ENCODE measurements around the gene CYP20A1. TPM values are rescaled to one million over a fixed set of nuclear protein-coding genes. Genes with fewer than 3 reads are reported as not detected.
A peak's percentile ranks its signal among the peaks of the same experiment; 100 is the strongest.
"Not testable (repeated sequence)": the region's sequence is repeated elsewhere in the genome, so short reads cannot be mapped to it uniquely, and the experiment has no call there.

Gene CYP20A1
- polyA plus RNA-seq, 1 experiment = 7.7 TPM

DNA sequence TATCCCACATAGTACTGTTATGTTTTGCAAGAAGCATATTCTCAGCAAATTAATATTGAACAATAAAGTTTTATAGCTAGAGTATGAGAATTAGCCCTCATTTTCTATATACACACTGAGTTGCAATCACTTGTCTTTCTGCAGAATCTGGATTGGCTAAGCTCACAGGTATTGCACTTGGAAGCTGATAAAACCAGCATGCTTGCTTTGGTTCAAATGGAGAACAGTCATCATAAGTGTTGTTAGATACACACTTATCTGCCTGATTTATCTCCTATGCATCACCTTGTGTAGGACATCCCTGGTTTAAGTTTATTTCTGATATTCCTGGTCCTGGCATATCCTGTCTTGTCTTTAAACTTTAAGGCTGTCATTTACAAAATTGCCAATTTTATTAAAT, 38.0 kb upstream of the CYP20A1 start:
- no peak for TF ChIP-seq CTCF (IDR thresholded peaks at IDR 0.05; ENCODE audit: insufficient read depth, low read depth, low read length)
- Histone ChIP-seq H3K36me3 (ENCODE audit: control insufficient read depth, insufficient read depth, low read length) (peaks cover 2% of the 10 kb centered on the region; the same call in 1 of the 2 replicates), H3K27me3 (ENCODE audit: control insufficient read depth, insufficient read depth, low read length) (no peaks in the 10 kb centered on the region), H3K4me3 (ENCODE audit: low read depth, low read length) (no peak overlapping the region)
- POLR2A ChIA-PET = no interaction called here
- CTCF ChIA-PET = interaction anchor here (0.6 to 0.7 kb wide), 2 partner anchors 8 to 448 kb away, joined by 3 to 4 read pairs; no protein-coding TSS in a partner anchor
- DNase-seq (ENCODE audit: low read depth) = no peak

DNA sequence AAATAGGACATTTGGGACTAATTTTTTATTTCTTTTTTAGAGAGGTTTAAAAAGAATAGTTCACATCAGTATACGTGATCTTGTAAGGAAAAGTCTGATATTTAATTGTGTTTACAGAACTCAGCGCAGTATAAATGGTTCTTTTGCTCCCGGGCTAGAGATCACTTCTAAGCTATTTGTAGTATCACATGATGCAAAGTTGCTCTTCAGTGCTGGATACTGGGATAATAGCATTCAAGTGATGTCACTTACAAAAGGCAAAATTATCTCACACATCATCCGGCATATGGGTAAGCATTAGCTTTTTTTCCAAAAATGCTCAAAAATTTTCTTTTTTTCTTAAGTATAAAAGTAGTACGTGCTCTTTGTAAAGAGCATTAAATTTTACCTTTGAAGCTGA, 37.4 kb upstream of the CYP20A1 start:
- TF ChIP-seq CTCF (IDR thresholded peaks at IDR 0.05; ENCODE audit: insufficient read depth, low read depth, low read length) = no peak
- H3K4me3 ChIP-seq (ENCODE audit: low read depth, low read length) = no peak overlapping the region
- H3K27me3 ChIP-seq (ENCODE audit: control insufficient read depth, insufficient read depth, low read length) = no peaks in the 10 kb centered on the region
- H3K36me3 ChIP-seq (ENCODE audit: control insufficient read depth, insufficient read depth, low read length) = peaks cover 2% of the 10 kb centered on the region; the same call in 1 of the 2 replicates
- CTCF ChIA-PET = interaction anchor here (0.6 to 0.7 kb wide), 2 partner anchors 9 to 933 kb away, joined by 4 read pairs; no protein-coding TSS in a partner anchor
- DNase-seq (ENCODE audit: low read depth) = peak; percentile 28
- POLR2A ChIA-PET = no interaction called here

DNA sequence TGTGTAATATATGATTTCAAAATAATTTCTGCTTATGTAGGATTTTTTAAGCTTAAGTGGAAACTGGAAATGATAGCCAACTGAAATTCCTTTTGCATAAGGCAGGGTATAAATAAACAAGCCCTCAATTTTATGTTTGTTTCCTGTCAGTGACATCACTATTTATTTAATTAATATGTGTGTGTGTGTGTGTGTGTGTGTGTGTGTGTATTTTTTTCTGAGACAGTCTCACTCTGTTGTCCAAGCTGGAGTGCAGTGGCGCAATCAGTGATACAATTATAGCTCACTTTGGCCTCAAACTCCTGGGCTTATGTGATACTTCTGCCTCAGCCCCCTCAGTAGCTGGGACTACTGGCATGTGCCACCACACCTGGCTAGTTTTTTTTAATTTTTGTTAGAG, 29.3 kb upstream of the CYP20A1 start:
- CTCF ChIA-PET = interaction anchor here (1.4 kb wide), 1 partner anchor 243 kb away, joined by 4 read pairs; no protein-coding TSS in a partner anchor
- H3K36me3 ChIP-seq (ENCODE audit: control insufficient read depth, insufficient read depth, low read length) = peaks cover 3% of the 10 kb centered on the region
- POLR2A ChIA-PET = interaction anchor here (0.6 kb wide), 1 partner anchor 54 kb away, joined by 6 read pairs; no protein-coding TSS in a partner anchor
- TF ChIP-seq CTCF (IDR thresholded peaks at IDR 0.05; ENCODE audit: insufficient read depth, low read depth, low read length) = no peak
- no peaks in the 10 kb centered on the region for H3K27me3 ChIP-seq (ENCODE audit: control insufficient read depth, insufficient read depth, low read length)
- H3K4me3 ChIP-seq (ENCODE audit: low read depth, low read length) = no peak overlapping the region
- DNase-seq (ENCODE audit: low read depth) = no peak

GRCh38 chr2:203225423-203226039, 13.3 kb upstream of the CYP20A1 start:
- ChIA-PET CTCF (interaction anchor here (0.6 to 3.5 kb wide), 13 partner anchors 9 to 673 kb away, joined by 3 to 20 read pairs (median 3); partner anchors contain the start of gene CYP20A1), POLR2A (no interaction called here)
- Histone ChIP-seq H3K36me3 (ENCODE audit: control insufficient read depth, insufficient read depth, low read length) (0 out of 2 replicates have a peak, but pooled peaks cover 2% of the 10 kb centered on the region), H3K27me3 (ENCODE audit: control insufficient read depth, insufficient read depth, low read length) (no peaks in the 10 kb centered on the region), H3K4me3 (ENCODE audit: low read depth, low read length) (no peak overlapping the region)
- TF ChIP-seq CTCF (IDR thresholded peaks at IDR 0.05; ENCODE audit: insufficient read depth, low read depth, low read length) = peak; percentile 65
- no peak for DNase-seq (ENCODE audit: low read depth)

DNA sequence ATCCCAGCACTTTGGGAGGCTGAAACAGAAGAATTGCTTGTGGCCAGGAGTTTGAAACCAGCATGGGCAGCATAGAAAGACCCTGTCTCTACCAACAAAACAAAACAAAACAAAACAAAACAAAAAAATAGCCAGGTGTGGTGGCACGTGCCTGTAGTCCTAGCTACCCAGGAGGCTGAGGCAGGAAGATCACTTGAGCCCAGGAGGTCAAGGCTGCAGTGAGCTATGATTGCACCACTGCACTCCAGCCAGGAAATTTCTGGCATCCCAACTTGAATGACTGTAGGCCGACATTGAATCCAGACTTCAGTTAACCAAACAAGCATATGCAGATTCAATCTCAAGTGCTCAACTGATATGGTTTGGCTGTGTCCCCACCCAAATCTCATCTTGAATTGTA, 9.1 kb upstream of the CYP20A1 start:
- H3K27me3 ChIP-seq (ENCODE audit: control insufficient read depth, insufficient read depth, low read length); H3K36me3 ChIP-seq (ENCODE audit: control insufficient read depth, insufficient read depth, low read length); H3K4me3 ChIP-seq (ENCODE audit: low read depth, low read length); DNase-seq (ENCODE audit: low read depth); POLR2A ChIA-PET: not testable (repeated sequence)
- CTCF ChIA-PET = interaction anchor here (0.6 kb wide), 1 partner anchor 365 kb away, joined by 3 read pairs; no protein-coding TSS in a partner anchor

Data from BJ (cell line).